WTC11 (cell line): ENCODE results near the gene CAMK2D. TPM values are rescaled to one million over a fixed set of nuclear protein-coding genes. Genes with fewer than 3 reads are reported as not detected.
A peak's percentile ranks its signal among the peaks of the same experiment; 100 is the strongest.

Experiments
- ATAC-seq: fragments of 200-7000 bp; cut with Tn5 transposase; 2 replicates; pipeline ENCODE4 v1.10.0; 2021; ENCODE audit warnings: mild to moderate bottlenecking, moderate library complexity
- CTCF ChIA-PET: fragments of 300-600 bp; sonication (Branson Sonifier 250); formaldehyde crosslinking; loops from one replicate; lab custom pipeline; 2021; ENCODE audit warnings: antibody characterized with exemption; lab: Charles Lee
- POLR2A ChIA-PET: fragments of 350-600 bp; sonication (Branson Sonifier 250); formaldehyde crosslinking; loops from one replicate; lab custom pipeline; 2021; ENCODE audit warnings: antibody characterized with exemption; lab: Charles Lee
- DNase-seq: peaks from one replicate; pipeline ENCODE4 v3.0.0; 2021; ENCODE audit warnings: low spot score
- H3K27ac Mint-ChIP-seq: 2 replicates; pipeline ENCODE4 v1.8.0; 2021; ENCODE audit warnings: mixed read lengths
- H3K27me3 Mint-ChIP-seq: 2 replicates; pipeline ENCODE4 v1.8.0; 2021; ENCODE audit warnings: low read depth, mild to moderate bottlenecking, moderate library complexity, mixed read lengths
- H3K36me3 Mint-ChIP-seq: 2 replicates; pipeline ENCODE4 v1.8.0; 2021; ENCODE audit warnings: mixed read lengths
- H3K4me1 Mint-ChIP-seq: 2 replicates; pipeline ENCODE4 v1.8.0; 2022; ENCODE audit warnings: mixed read lengths
- H3K4me3 Mint-ChIP-seq: 2 replicates; pipeline ENCODE4 v1.8.0; 2021; ENCODE audit warnings: mild to moderate bottlenecking, moderate library complexity, mixed read lengths
- H3K9me3 Mint-ChIP-seq: 2 replicates; pipeline ENCODE4 v1.8.0; 2021; ENCODE audit warnings: mixed read lengths
- ATF2 ChIP-seq: sonication (generic); formaldehyde crosslinking; IDR thresholded peaks from 2 replicates; pipeline ENCODE4 v1.8.1; 2022; ENCODE audit warnings: low read depth, missing genetic modification reagents, borderline replicate concordance
- CREB1 ChIP-seq: sonication (generic); formaldehyde crosslinking; IDR thresholded peaks from 2 replicates; pipeline ENCODE4 v1.8.0; 2023; ENCODE audit warnings: mild to moderate bottlenecking, missing genetic modification reagents
- FOXJ3 ChIP-seq: sonication (generic); formaldehyde crosslinking; IDR thresholded peaks from 2 replicates; pipeline ENCODE4 v1.9.0; 2021; ENCODE audit warnings: missing genetic modification reagents, mild to moderate bottlenecking, borderline replicate concordance
- FOXK1 ChIP-seq: sonication (generic); formaldehyde crosslinking; IDR thresholded peaks from 2 replicates; pipeline ENCODE4 v1.8.0; 2022; ENCODE audit warnings: mild to moderate bottlenecking, moderate library complexity, missing genetic modification reagents
- FOXP4 ChIP-seq: sonication (generic); formaldehyde crosslinking; IDR thresholded peaks from 2 replicates; pipeline ENCODE4 v1.8.0; 2022; ENCODE audit warnings: mild to moderate bottlenecking, missing genetic modification reagents
- GABPB1 ChIP-seq: sonication (generic); formaldehyde crosslinking; IDR thresholded peaks from 2 replicates; pipeline ENCODE4 v1.8.1; 2023; ENCODE audit warnings: mild to moderate bottlenecking, missing genetic modification reagents
- IRF1 ChIP-seq: sonication (generic); formaldehyde crosslinking; IDR thresholded peaks from 2 replicates; pipeline ENCODE4 v1.8.0; 2023; ENCODE audit warnings: missing genetic modification reagents
- MLX ChIP-seq: sonication (generic); formaldehyde crosslinking; IDR thresholded peaks from 2 replicates; pipeline ENCODE4 v1.8.1; 2023; ENCODE audit warnings: mild to moderate bottlenecking, missing genetic modification reagents, moderate library complexity
- MXD4 ChIP-seq: fragments of 250-450 bp; sonication (Bioruptor Pico); IDR thresholded peaks from 2 replicates; pipeline ENCODE4 v1.8.0; 2021; ENCODE audit warnings: mild to moderate bottlenecking, moderate library complexity, borderline replicate concordance
- NFE2L1 ChIP-seq: sonication (generic); formaldehyde crosslinking; IDR thresholded peaks from 2 replicates; pipeline ENCODE4 v1.8.1; 2023; ENCODE audit warnings: missing genetic modification reagents
- RORB ChIP-seq: fragments of 250-450 bp; sonication (Bioruptor Pico); IDR thresholded peaks from 2 replicates; pipeline ENCODE4 v1.9.0; 2021; ENCODE audit warnings: mild to moderate bottlenecking
- STAT6 ChIP-seq: sonication (generic); formaldehyde crosslinking; conservative IDR thresholded peaks from 2 replicates; pipeline ENCODE4 v1.8.1; 2023; ENCODE audit warnings: mild to moderate bottlenecking, low read depth, missing genetic modification reagents, moderate library complexity
- TEAD4 ChIP-seq: sonication (generic); formaldehyde crosslinking; IDR thresholded peaks from 2 replicates; pipeline ENCODE4 v1.8.0; 2022; ENCODE audit warnings: mild to moderate bottlenecking, missing genetic modification reagents
- ZNF121 ChIP-seq: sonication (generic); formaldehyde crosslinking; IDR thresholded peaks from 2 replicates; pipeline ENCODE4 v1.8.0; 2023; ENCODE audit warnings: missing genetic modification reagents
- ZNF263 ChIP-seq: sonication (generic); formaldehyde crosslinking; IDR thresholded peaks from 2 replicates; pipeline ENCODE4 v1.8.1; 2022; ENCODE audit warnings: low read depth, mild to moderate bottlenecking, moderate library complexity, missing genetic modification reagents
- ZNF317 ChIP-seq: sonication (generic); formaldehyde crosslinking; IDR thresholded peaks from 2 replicates; pipeline ENCODE4 v1.8.1; 2023; ENCODE audit warnings: low read depth, mild to moderate bottlenecking, moderate library complexity, missing genetic modification reagents, borderline replicate concordance
- ZNF416 ChIP-seq: fragments of 250-450 bp; sonication (Bioruptor Pico); IDR thresholded peaks from 2 replicates; pipeline ENCODE4 v1.9.0; 2021; ENCODE audit warnings: mild to moderate bottlenecking, inconsistent platforms
- ZNF425 ChIP-seq: fragments of 250-450 bp; sonication (Bioruptor Pico); conservative IDR thresholded peaks from 2 replicates; pipeline ENCODE4 v1.9.0; 2021; ENCODE audit warnings: mild to moderate bottlenecking
- ZNF532 ChIP-seq: fragments of 250-450 bp; sonication (Bioruptor Pico); IDR thresholded peaks from 2 replicates; pipeline ENCODE4 v1.9.0; 2021; ENCODE audit warnings: mild to moderate bottlenecking, borderline replicate concordance
- total RNA-seq: library from RNA; stranded (reverse); gene quantifications from 3 replicates; pipeline ENCODE4 v1.2.3, GENCODE V29; 2021

Gene CAMK2D
- total RNA-seq, 1 experiment from 2014 or later: 16.5 TPM

GRCh38 chr4:113435893-113436292, 325.6 kb downstream of the CAMK2D start (continued):
- TF ChIP-seq NFE2L1 (CRISPR knock-in tag): no peak
- TF ChIP-seq FOXJ3 (CRISPR knock-in tag): no peak
- TF ChIP-seq FOXK1 (CRISPR knock-in tag): no peak

GRCh38 chr4:113434247-113434587, 327.3 kb downstream of the CAMK2D start:
- no peak for ATAC-seq
- DNase-seq: no peak
- Mint-ChIP-seq H3K4me1 (peaks cover 12% of the 10 kb centered on the region), H3K4me3 (no peak overlapping the region), H3K9me3 (peaks cover 26% of the 10 kb centered on the region), H3K36me3 (peaks cover 16% of the 10 kb centered on the region), H3K27me3 (no peaks in the 10 kb centered on the region), H3K27ac (no peak overlapping the region)
- CTCF ChIA-PET: no interaction called here
- POLR2A ChIA-PET: no interaction called here
- TF ChIP-seq ZNF317 (CRISPR knock-in tag) (no peak), GABPB1 (CRISPR knock-in tag) (peak; percentile 88), STAT6 (CRISPR knock-in tag) (no peak), ZNF416 (CRISPR knock-in tag) (no peak)
- TF ChIP-seq, all 79 proteins: peak for 1

- Mint-ChIP-seq H3K27me3 (no peaks in the 10 kb centered on the region), H3K27ac (no peak overlapping the region), H3K36me3 (peaks cover 21% of the 10 kb centered on the region), H3K9me3 (peaks cover 31% of the 10 kb centered on the region), H3K4me3 (no peak overlapping the region), H3K4me1 (peaks cover 12% of the 10 kb centered on the region)
- ChIA-PET CTCF (no interaction called here), POLR2A (no interaction called here)
- no peak for DNase-seq
- no peak for ATAC-seq
- TF ChIP-seq IRF1 (CRISPR knock-in tag) (no peak), MXD4 (CRISPR knock-in tag) (no peak), ATF2 (CRISPR knock-in tag) (no peak), MLX (no peak), ZNF121 (CRISPR knock-in tag) (no peak), RORB (no peak), ZNF263 (no peak), TEAD4 (CRISPR knock-in tag) (no peak), FOXP4 (CRISPR knock-in tag) (no peak), ZNF425 (CRISPR knock-in tag) (no peak), GABPB1 (CRISPR knock-in tag) (no peak), ZNF532 (CRISPR knock-in tag) (no peak), CREB1 (no peak)
Measured at GRCh38 chr4:113433536-113434246, 327.8 kb downstream of the CAMK2D start.
